HepG2 (cell line): ENCODE results near the gene ZNF100. TPM values are rescaled to one million over a fixed set of nuclear protein-coding genes. Genes with fewer than 3 reads are reported as not detected.

Experiments used
- ATAC-seq: fragments of 200-7000 bp; cut with Tn5 transposase; 3 replicates; pipeline ENCODE4 v1.9.1; 2020; ENCODE audit warnings: mild to moderate bottlenecking, moderate library complexity
- BruUV-seq: library from RNA; stranded (reverse); fragments of 400-500 nt; replicated peaks from 2 replicates; lab custom pipeline; 2021; lab: Mats Ljungman, UMichigan
- CTCF ChIA-PET: fragments of 300-600 bp; formaldehyde crosslinking; extraction: SDS; loops from one replicate; lab custom pipeline; 2021; ENCODE audit warnings: low total read pairs, inconsistent platforms, low intra/inter-chr PET ratio; lab: Yijun Ruan, JAX
- POLR2A ChIA-PET: fragments of 350-600 bp; sonication (Branson Sonifier 250); formaldehyde crosslinking; loops from one replicate; lab custom pipeline; 2020; ENCODE audit warnings: antibody characterized with exemption, inconsistent platforms; lab: Yijun Ruan, JAX
- DNase-seq: peaks from one replicate; pipeline ENCODE4 v3.0.0-alpha.2; 2015; ENCODE audit warnings: low spot score
- FAIRE-seq: peaks from 3 replicates; lab custom pipeline; 2011; peaks lifted over from hg19 to GRCh38; lab: Jason Lieb, UNC
- H2AFZ ChIP-seq: one replicate; pipeline ENCODE4 v1.6.1; 2011; ENCODE audit warnings: low read length, inconsistent platforms
- H3K27ac ChIP-seq: fragments of 300-600 bp; 3 replicates; pipeline ENCODE4 v1.8.0; 2011; ENCODE audit warnings: mixed run types, mild to moderate bottlenecking, mixed read lengths, low read length, inconsistent platforms; ENCODE audit not compliant: insufficient read depth; ENCODE audit errors: extremely low read length
- H3K27me3 ChIP-seq, 2 experiments: fragments of 200-600 bp in 1 of 2; 2 replicates in 1 of 2; 3 replicates in 1 of 2; pipeline versions ENCODE4 v1.6.0 to v1.8.0; 2011; ENCODE audit warnings: low read length in 2 of 2, mild to moderate bottlenecking in 2 of 2, moderate library complexity in 2 of 2, inconsistent platforms in 1 of 2; ENCODE audit not compliant: insufficient read depth in 2 of 2, control insufficient read depth in 1 of 2
- H3K36me3 ChIP-seq, 2 experiments: fragments of 200-600 bp in 1 of 2; replicated peaks in 1 of 2; 2 replicates in 1 of 2; 3 replicates in 1 of 2; pipeline versions ENCODE4 v1.5.1 to v1.8.0; 2011; ENCODE audit warnings: low read length in 2 of 2, inconsistent platforms in 1 of 2; ENCODE audit not compliant: insufficient read depth in 2 of 2, control insufficient read depth in 1 of 2
- H3K4me1 ChIP-seq: 2 replicates; pipeline ENCODE4 v1.5.1; 2012; ENCODE audit warnings: low read length, inconsistent platforms; ENCODE audit not compliant: insufficient read depth
- H3K4me2 ChIP-seq: 2 replicates; pipeline ENCODE4 v1.6.0; 2011; ENCODE audit warnings: low read depth, low read length, inconsistent platforms
- H3K4me3 ChIP-seq, 3 experiments: fragments of 200-600 bp in 1 of 3; sonication (generic), shearing (Covaris generic) in 1 of 3; replicated peaks in 1 of 3; 2 replicates each; pipeline ENCODE4 v1.5.1; 2011 to 2016; ENCODE audit warnings: low read length in 3 of 3, inconsistent platforms in 2 of 3, low read depth in 2 of 3, mild to moderate bottlenecking in 2 of 3, control low read depth in 1 of 3, mixed read lengths in 1 of 3; ENCODE audit not compliant: insufficient read depth in 1 of 3
- H3K79me2 ChIP-seq: one replicate; pipeline ENCODE4 v1.6.1; 2011; ENCODE audit warnings: low read length, inconsistent platforms; ENCODE audit not compliant: insufficient read depth
- H3K9ac ChIP-seq: 2 replicates; pipeline ENCODE4 v1.6.0; 2011; ENCODE audit warnings: mild to moderate bottlenecking, low read depth, low read length, inconsistent platforms; ENCODE audit not compliant: insufficient read depth
- H3K9me3 ChIP-seq: 2 replicates; pipeline ENCODE4 v1.5.1; 2012; ENCODE audit warnings: mild to moderate bottlenecking, low read length
- H4K20me1 ChIP-seq: 2 replicates; pipeline ENCODE4 v1.6.0; 2011; ENCODE audit warnings: inconsistent platforms, mild to moderate bottlenecking, low read length, moderate library complexity; ENCODE audit not compliant: insufficient read depth
- EP300 ChIP-seq, 3 experiments: sonication (generic) in 1 of 3; formaldehyde crosslinking in 1 of 3; IDR thresholded peaks; 2 replicates each; pipeline versions ENCODE4 v1.5.1 to v1.6.1; 2011 to 2020; ENCODE audit warnings: low read depth in 2 of 3, low read length in 2 of 3, borderline replicate concordance in 1 of 3, improper control_type of control experiment in 1 of 3, mild to moderate bottlenecking in 1 of 3, missing genetic modification reagents in 1 of 3, moderate library complexity in 1 of 3
- PLRG1 ChIP-seq: fragments of 450-650 bp; conservative IDR thresholded peaks from 2 replicates; pipeline ENCODE4 v1.6.1; 2016
- YEATS2 ChIP-seq: sonication (generic); formaldehyde crosslinking; IDR thresholded peaks from 2 replicates; pipeline ENCODE4 v1.4.0; 2020; ENCODE audit warnings: missing genetic modification reagents, borderline replicate concordance
- ZNF260 ChIP-seq: sonication (generic); formaldehyde crosslinking; IDR thresholded peaks from 2 replicates; pipeline ENCODE4 v1.4.0; 2020; ENCODE audit warnings: missing genetic modification reagents, low read depth, mild to moderate bottlenecking, borderline replicate concordance
- WGBS: methylation state at CpG from one replicate; pipeline ENCODE4 v1.1.6; 2017; ENCODE audit warnings: low lambda C conversion rate; 5-methylcytosine and 5-hydroxymethylcytosine counted together
- in situ Hi-C: cut with HindIII; loops from 2 replicates; pipeline ENCODE4 v1.10.0; 2017; ENCODE audit warnings: low pct_unique_long_range_greater_than_20kb; ENCODE audit not compliant: extremely low pct_ligation_motif_present
- intact Hi-C: fragments of 100-400 bp; cut with micrococcal nuclease; formaldehyde crosslinking; loops from one replicate; pipeline ENCODE4 v1.10.0; 2022; ENCODE audit not compliant: unreplicated experiment
- polyA plus RNA-seq, 8 experiments: library from polyadenylated mRNA; depleted of rRNA in 3 of 8; stranded (reverse) in 7 of 8; unstranded in 1 of 8; fragments of >200 nt; fragmentation: Illumina TruSeq in 4 of 8; extraction: Trizol in 4 of 8; gene quantifications; 2 replicates each; pipeline versions ENCODE4 v1.2.1 to v1.2.3, GENCODE V29; 2011 to 2016; ENCODE audit warnings: low read depth in 4 of 8, missing spikeins in 1 of 8, mixed read lengths in 1 of 8; ENCODE audit not compliant: insufficient read depth in 1 of 8
- total RNA-seq, 5 experiments: library from RNA; depleted of rRNA; stranded (reverse); fragments of >200 nt; fragmentation: Illumina TruSeq; extraction: Trizol; gene quantifications; 2 replicates each; pipeline ENCODE4 v1.2.3, GENCODE V29; 2016; ENCODE audit warnings: low read depth in 1 of 5
- TF ChIP-seq, protein P1 (sequence below): sonication (generic); formaldehyde crosslinking; conservative IDR thresholded peaks from 2 replicates; pipeline ENCODE4 v1.5.0; 2020; ENCODE audit warnings: missing genetic modification reagents
- TF ChIP-seq, protein P2 (sequence below): sonication (generic); formaldehyde crosslinking; IDR thresholded peaks from 2 replicates; pipeline ENCODE4 v1.5.1; 2020; ENCODE audit warnings: missing genetic modification reagents, mild to moderate bottlenecking, borderline replicate concordance
- TF ChIP-seq, protein P3 (sequence below): sonication (generic); formaldehyde crosslinking; IDR thresholded peaks from 2 replicates; pipeline ENCODE4 v1.4.0; 2020; ENCODE audit warnings: low read depth, mild to moderate bottlenecking, missing genetic modification reagents

ZNF100 gene
- total and polyA plus RNA-seq, 2 of the 13 experiments (the other 11 are each of a cell fraction or from before 2014, with no cell fraction given), result 2.5 to 11.4 TPM

DNA sequence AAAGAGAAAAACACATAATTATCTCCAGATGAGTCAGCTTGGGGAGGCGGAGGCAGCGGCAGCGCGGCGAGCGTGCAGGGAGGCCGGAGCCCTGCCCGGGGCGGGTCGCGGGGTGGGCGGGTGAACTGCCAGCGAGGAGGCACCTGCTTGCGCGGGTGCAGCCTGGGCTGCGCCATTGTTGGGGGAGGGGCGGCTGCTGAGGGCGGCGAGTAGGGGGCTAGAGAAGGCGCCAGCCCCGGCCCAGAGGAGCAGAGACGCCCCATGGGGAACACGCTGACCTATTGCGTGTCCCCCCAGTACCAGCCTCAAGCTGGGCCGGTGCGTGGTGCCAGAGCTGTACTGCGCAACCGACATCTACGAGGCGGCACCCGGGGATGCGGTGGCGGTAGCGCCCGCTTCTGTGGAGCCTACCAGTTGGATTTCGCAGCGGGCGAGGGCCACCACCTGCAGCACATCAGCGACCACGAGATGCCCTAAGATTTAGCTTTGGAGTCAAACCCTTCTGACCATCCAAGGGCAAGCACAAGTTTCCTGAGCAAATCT is 16.7 kb downstream of the ZNF100 start:
- Histone ChIP-seq H3K9ac (no peak overlapping the region), H3K4me3 (no peak overlapping the region), H3K4me2 (no peak overlapping the region), H4K20me1 (no peaks in the 10 kb centered on the region), H3K27me3 (no peaks in the 10 kb centered on the region), H3K79me2 (peaks cover 2% of the 10 kb centered on the region), H3K27ac (no peak overlapping the region), H2AFZ (no peak overlapping the region), H3K4me1 (no peaks in the 10 kb centered on the region), H3K36me3 (peaks cover 2 to 31% of the 10 kb centered on the region in 2 experiments), H3K9me3 (no peaks in the 10 kb centered on the region)
- TF ChIP-seq PLRG1, result no peak
- TF ChIP-seq EP300 (IDR thresholded peaks at IDR 0.05; ENCODE audit: low read depth in 2 of 2, low read length in 2 of 2), result no peak
- TF ChIP-seq EP300 (CRISPR knock-in tag; IDR thresholded peaks at IDR 0.05; ENCODE audit: borderline replicate concordance), result no peak
- TF ChIP-seq, protein P1, sequence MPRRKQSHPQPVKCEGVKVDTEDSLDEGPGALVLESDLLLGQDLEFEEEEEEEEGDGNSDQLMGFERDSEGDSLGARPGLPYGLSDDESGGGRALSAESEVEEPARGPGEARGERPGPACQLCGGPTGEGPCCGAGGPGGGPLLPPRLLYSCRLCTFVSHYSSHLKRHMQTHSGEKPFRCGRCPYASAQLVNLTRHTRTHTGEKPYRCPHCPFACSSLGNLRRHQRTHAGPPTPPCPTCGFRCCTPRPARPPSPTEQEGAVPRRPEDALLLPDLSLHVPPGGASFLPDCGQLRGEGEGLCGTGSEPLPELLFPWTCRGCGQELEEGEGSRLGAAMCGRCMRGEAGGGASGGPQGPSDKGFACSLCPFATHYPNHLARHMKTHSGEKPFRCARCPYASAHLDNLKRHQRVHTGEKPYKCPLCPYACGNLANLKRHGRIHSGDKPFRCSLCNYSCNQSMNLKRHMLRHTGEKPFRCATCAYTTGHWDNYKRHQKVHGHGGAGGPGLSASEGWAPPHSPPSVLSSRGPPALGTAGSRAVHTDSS (CRISPR knock-in tag), result no peak
- TF ChIP-seq, protein P2, sequence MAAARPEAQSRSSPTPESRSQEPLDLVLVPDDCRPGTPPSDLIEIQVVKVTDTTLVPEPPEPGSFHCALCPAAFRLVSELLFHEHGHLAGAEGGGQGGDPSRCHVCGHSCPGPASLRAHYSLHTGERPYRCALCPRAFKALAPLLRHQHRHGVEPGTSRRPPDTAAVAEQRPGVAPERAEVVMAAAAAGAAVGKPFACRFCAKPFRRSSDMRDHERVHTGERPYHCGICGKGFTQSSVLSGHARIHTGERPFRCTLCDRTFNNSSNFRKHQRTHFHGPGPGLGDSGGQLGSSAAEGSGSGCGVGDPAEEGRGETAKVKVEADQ (CRISPR knock-in tag), result no peak
- no peak for TF ChIP-seq ZNF260 (CRISPR knock-in tag)
- TF ChIP-seq, protein P3, sequence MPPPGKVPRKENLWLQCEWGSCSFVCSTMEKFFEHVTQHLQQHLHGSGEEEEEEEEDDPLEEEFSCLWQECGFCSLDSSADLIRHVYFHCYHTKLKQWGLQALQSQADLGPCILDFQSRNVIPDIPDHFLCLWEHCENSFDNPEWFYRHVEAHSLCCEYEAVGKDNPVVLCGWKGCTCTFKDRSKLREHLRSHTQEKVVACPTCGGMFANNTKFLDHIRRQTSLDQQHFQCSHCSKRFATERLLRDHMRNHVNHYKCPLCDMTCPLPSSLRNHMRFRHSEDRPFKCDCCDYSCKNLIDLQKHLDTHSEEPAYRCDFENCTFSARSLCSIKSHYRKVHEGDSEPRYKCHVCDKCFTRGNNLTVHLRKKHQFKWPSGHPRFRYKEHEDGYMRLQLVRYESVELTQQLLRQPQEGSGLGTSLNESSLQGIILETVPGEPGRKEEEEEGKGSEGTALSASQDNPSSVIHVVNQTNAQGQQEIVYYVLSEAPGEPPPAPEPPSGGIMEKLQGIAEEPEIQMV, result no peak
- no peak for TF ChIP-seq YEATS2
- ATAC-seq, result no peak
- in situ Hi-C loops, result no loop called here
- intact Hi-C loops, result no loop called here
- no TSS peak for BruUV-seq
- CTCF ChIA-PET, result no interaction called here
- DNase-seq, result no peak
- 98% methylated on average over 27 of the region's 40 CpGs for whole genome bisulfite sequencing
- FAIRE-seq, result no peak
- POLR2A ChIA-PET, result no interaction called here
